ENCODE data around the gene SPATA6L.

SPATA6L gene

GRCh38 chr9:4669890-4670289 lies 3.6 kb upstream of the SPATA6L start:
- TF ChIP-seq Cebpa-rat (IDR thresholded peaks at IDR 0.05), result no peak
- Histone ChIP-seq H3K9ac (no peak overlapping the region), H3K4me2 (no peak overlapping the region), H3K4me3 (no peak overlapping the region), H3K27me3 (no peaks in the 10 kb centered on the region), H3K9me3 (replicated peaks in 1 of 11) (no peaks in the 10 kb centered on the region), H4K20me1 (no peaks in the 10 kb centered on the region; a peak in 1 of 22 replicates), H3K27ac (no peak overlapping the region), H3K36me3 (no peaks in the 10 kb centered on the region; a peak in 1 of 22 replicates), H3K4me1 (peaks cover under 1 to 16% (median 7%) of the 10 kb centered on the region in 10 experiments; a peak in 18 of 20 replicates)

- no peak overlapping the region for H3K27ac ChIP-seq
- H3K4me2 ChIP-seq, result no peak overlapping the region
- TF ChIP-seq Cebpa-rat (IDR thresholded peaks at IDR 0.05), result no peak
- no peaks in the 10 kb centered on the region; a peak in 1 of 22 replicates for H4K20me1 ChIP-seq
- H3K4me3 ChIP-seq, result no peak overlapping the region
- no peaks in the 10 kb centered on the region; a peak in 1 of 22 replicates for H3K36me3 ChIP-seq
- no peaks in the 10 kb centered on the region for H3K27me3 ChIP-seq
- H3K9me3 ChIP-seq (replicated peaks in 1 of 11), result no peaks in the 10 kb centered on the region
- no peak overlapping the region for H3K9ac ChIP-seq
- peaks cover 14 to 28% (median 20%) of the 10 kb centered on the region in 10 experiments for H3K4me1 ChIP-seq
Measured at GRCh38 chr9:4668604-4669003, 2.3 kb upstream of the SPATA6L start.

GRCh38 chr9:4667681-4668080 lies 1.4 kb upstream of the SPATA6L start:
- H3K27me3 ChIP-seq, result no peaks in the 10 kb centered on the region
- no peaks in the 10 kb centered on the region for H3K9me3 ChIP-seq (replicated peaks in 1 of 11)
- no peaks in the 10 kb centered on the region; a peak in 1 of 22 replicates for H3K36me3 ChIP-seq
- no peak overlapping the region for H3K4me2 ChIP-seq
- H3K27ac ChIP-seq, result no peak overlapping the region
- TF ChIP-seq Cebpa-rat (IDR thresholded peaks at IDR 0.05), result no peak
- no peaks in the 10 kb centered on the region; a peak in 1 of 22 replicates for H4K20me1 ChIP-seq
- no peak overlapping the region for H3K9ac ChIP-seq
- H3K4me1 ChIP-seq, result peaks cover 23 to 38% (median 29%) of the 10 kb centered on the region in 10 experiments
- no peak overlapping the region for H3K4me3 ChIP-seq

- Histone ChIP-seq H3K4me2 (peak overlapping the region; percentile 31 to 99 (median 92); a peak in 20 of 22 replicates), H3K4me3 (no peak overlapping the region), H3K27me3 (no peaks in the 10 kb centered on the region), H3K27ac (no peak overlapping the region), H4K20me1 (no peaks in the 10 kb centered on the region; a peak in 1 of 22 replicates), H3K9ac (no peak overlapping the region), H3K9me3 (replicated peaks in 1 of 11) (no peaks in the 10 kb centered on the region), H3K36me3 (no peaks in the 10 kb centered on the region; a peak in 1 of 22 replicates), H3K4me1 (peaks cover 36 to 43% (median 41%) of the 10 kb centered on the region in 10 experiments)
- peak in 1 of 11 experiments; percentile 27; a peak in 1 of 22 replicates for TF ChIP-seq Cebpa-rat (IDR thresholded peaks at IDR 0.05)
Measured at GRCh38 chr9:4665357-4665756, 923 bp downstream of the SPATA6L start.

- Histone ChIP-seq H3K4me3 (peak overlapping the region in 1 of 10 experiments; percentile 31; a peak in 4 of 20 replicates), H3K9me3 (replicated peaks in 1 of 11) (no peaks in the 10 kb centered on the region), H3K4me2 (peak overlapping the region; percentile 88 to 99 (median 95)), H3K27ac (peak overlapping the region in 2 of 11 experiments; percentile 39 to 89; a peak in 3 of 22 replicates), H3K36me3 (no peaks in the 10 kb centered on the region; a peak in 1 of 22 replicates), H3K27me3 (no peaks in the 10 kb centered on the region), H3K9ac (no peak overlapping the region), H3K4me1 (peaks cover 36 to 42% (median 40%) of the 10 kb centered on the region in 10 experiments), H4K20me1 (no peaks in the 10 kb centered on the region; a peak in 1 of 22 replicates)
- no peak for TF ChIP-seq Cebpa-rat (IDR thresholded peaks at IDR 0.05)
Measured at GRCh38 chr9:4663956-4664355, 2.3 kb downstream of the SPATA6L start.

GRCh38 chr9:4662989-4663792 lies 3.1 kb downstream of the SPATA6L start:
- H3K9ac ChIP-seq, result peak overlapping the region; percentile 78 to 92 (median 85); a peak in 19 of 22 replicates

GRCh38 chr9:4662108-4662988 lies 3.9 kb downstream of the SPATA6L start, which contains the start of gene PLPP6:
Gene PLPP6 (plus strand): TSS chr9:4662294. CDS start chr9:4662376, 82 bp downstream.
- Histone ChIP-seq H3K9ac (peak within 1 kb of the TSS; percentile 78 to 92 (median 85)), H3K4me3 (peak within 1 kb of the TSS; percentile 72 to 96 (median 84)), H3K27ac (peak within 1 kb of the TSS; percentile 65 to 91 (median 82)), H3K9me3 (replicated peaks in 1 of 11) (no peaks in the 10 kb centered on the region), H4K20me1 (no peaks in the 10 kb centered on the region; a peak in 1 of 22 replicates), H3K27me3 (no peaks in the 10 kb centered on the region), H3K36me3 (no peaks in the 10 kb centered on the region; a peak in 1 of 22 replicates), H3K4me1 (peaks cover 36 to 42% (median 40%) of the 10 kb centered on the region in 10 experiments), H3K4me2 (peak within 1 kb of the TSS; percentile 88 to 99 (median 95))
- 0 out of 22 replicates have a peak, but pooled peaks of 2 of the 11 experiments have one; percentile 10 to 22 for TF ChIP-seq Cebpa-rat (IDR thresholded peaks at IDR 0.05)

More at GRCh38 chr9:4662989-4663792, 3.1 kb downstream of the SPATA6L start:
- Histone ChIP-seq H3K27ac (peak overlapping the region in 9 of 11 experiments; percentile 65 to 91 (median 82); a peak in 13 of 22 replicates), H3K27me3 (no peaks in the 10 kb centered on the region), H3K9me3 (replicated peaks in 1 of 11) (no peaks in the 10 kb centered on the region), H4K20me1 (no peaks in the 10 kb centered on the region; a peak in 1 of 22 replicates), H3K4me1 (peaks cover 36 to 42% (median 40%) of the 10 kb centered on the region in 10 experiments), H3K4me3 (peak overlapping the region; percentile 72 to 96 (median 84)), H3K4me2 (peak overlapping the region; percentile 88 to 99 (median 95)), H3K36me3 (no peaks in the 10 kb centered on the region; a peak in 1 of 22 replicates)
- no peak for TF ChIP-seq Cebpa-rat (IDR thresholded peaks at IDR 0.05)

GRCh38 chr9:4661611-4662010 lies 4.7 kb downstream of the SPATA6L start:
- no peaks in the 10 kb centered on the region; a peak in 1 of 22 replicates for H4K20me1 ChIP-seq
- no peaks in the 10 kb centered on the region; a peak in 1 of 22 replicates for H3K36me3 ChIP-seq
- no peaks in the 10 kb centered on the region for H3K9me3 ChIP-seq (replicated peaks in 1 of 11)
- peak overlapping the region; percentile 88 to 99 (median 95) for H3K4me2 ChIP-seq
- peak overlapping the region; percentile 72 to 96 (median 84) for H3K4me3 ChIP-seq
- H3K27ac ChIP-seq, result peak overlapping the region in 10 of 11 experiments; percentile 65 to 91 (median 82); a peak in 17 of 22 replicates
- H3K27me3 ChIP-seq, result no peaks in the 10 kb centered on the region
- H3K9ac ChIP-seq, result peak overlapping the region; percentile 78 to 92 (median 85); a peak in 21 of 22 replicates
- H3K4me1 ChIP-seq, result peaks cover 36 to 42% (median 40%) of the 10 kb centered on the region in 10 experiments
- no peak for TF ChIP-seq Cebpa-rat (IDR thresholded peaks at IDR 0.05)

Measured in BLaER1 treated with 17β-estradiol and CSF1 and Interleukin-3, amounts not matched to agents 10 nM and 100 nM (cell line).